Activated naive CD4-positive, alpha-beta T cell treated with anti-CD3 and anti-CD28 coated beads, Interleukin-2, amount 50 U/mL, for 24 hours (primary cell): ENCODE results near the gene ISYNA1.

Experiments
- H3K27ac Mint-ChIP-seq: one replicate; pipeline ENCODE4 v1.8.0; 2021; ENCODE audit warnings: mild to moderate bottlenecking, mixed read lengths
- H3K27me3 Mint-ChIP-seq: one replicate; pipeline ENCODE4 v1.8.0; 2021; ENCODE audit warnings: mixed read lengths
- H3K36me3 Mint-ChIP-seq: one replicate; pipeline ENCODE4 v1.8.0; 2021; ENCODE audit warnings: mixed read lengths
- H3K4me1 Mint-ChIP-seq: one replicate; pipeline ENCODE4 v1.8.0; 2021; ENCODE audit warnings: mixed read lengths
- H3K4me3 Mint-ChIP-seq: one replicate; pipeline ENCODE4 v1.8.0; 2021; ENCODE audit warnings: mild to moderate bottlenecking, mixed read lengths
- H3K9me3 Mint-ChIP-seq: one replicate; pipeline ENCODE4 v1.8.0; 2021; ENCODE audit warnings: mixed read lengths

ISYNA1 gene

GRCh38 chr19:18453269-18454024 lies 15.5 kb upstream of the ISYNA1 start:
- no peak overlapping the region for H3K4me3 Mint-ChIP-seq
- H3K36me3 Mint-ChIP-seq: peaks cover 4% of the 10 kb centered on the region
- H3K4me1 Mint-ChIP-seq: no peaks in the 10 kb centered on the region
- no peak overlapping the region for H3K27ac Mint-ChIP-seq
- H3K9me3 Mint-ChIP-seq: no peaks in the 10 kb centered on the region
- H3K27me3 Mint-ChIP-seq: no peaks in the 10 kb centered on the region

GRCh38 chr19:18452386-18452785 lies 14.5 kb upstream of the ISYNA1 start:
- H3K9me3 Mint-ChIP-seq: no peaks in the 10 kb centered on the region
- no peaks in the 10 kb centered on the region for H3K27me3 Mint-ChIP-seq
- no peak overlapping the region for H3K4me3 Mint-ChIP-seq
- no peak overlapping the region for H3K27ac Mint-ChIP-seq
- peaks cover 7% of the 10 kb centered on the region for H3K36me3 Mint-ChIP-seq
- no peaks in the 10 kb centered on the region for H3K4me1 Mint-ChIP-seq

- Mint-ChIP-seq H3K4me1 (no peaks in the 10 kb centered on the region), H3K27ac (no peak overlapping the region), H3K36me3 (peaks cover 7% of the 10 kb centered on the region), H3K27me3 (no peaks in the 10 kb centered on the region), H3K4me3 (no peak overlapping the region), H3K9me3 (no peaks in the 10 kb centered on the region)
Measured at GRCh38 chr19:18450931-18451836, 13.3 kb upstream of the ISYNA1 start.

- H3K27me3 Mint-ChIP-seq: no peaks in the 10 kb centered on the region
- peaks cover 7% of the 10 kb centered on the region for H3K36me3 Mint-ChIP-seq
- no peaks in the 10 kb centered on the region for H3K4me1 Mint-ChIP-seq
- H3K4me3 Mint-ChIP-seq: no peak overlapping the region
- H3K27ac Mint-ChIP-seq: no peak overlapping the region
- no peaks in the 10 kb centered on the region for H3K9me3 Mint-ChIP-seq
Measured at GRCh38 chr19:18450021-18450930, 12.3 kb upstream of the ISYNA1 start.

GRCh38 chr19:18449552-18449951 lies 11.6 kb upstream of the ISYNA1 start:
- no peaks in the 10 kb centered on the region for H3K4me1 Mint-ChIP-seq
- H3K4me3 Mint-ChIP-seq: no peak overlapping the region
- H3K9me3 Mint-ChIP-seq: no peaks in the 10 kb centered on the region
- peaks cover 7% of the 10 kb centered on the region for H3K36me3 Mint-ChIP-seq
- H3K27me3 Mint-ChIP-seq: no peaks in the 10 kb centered on the region
- no peak overlapping the region for H3K27ac Mint-ChIP-seq

GRCh38 chr19:18446811-18447359 lies 9.0 kb upstream of the ISYNA1 start:
- Mint-ChIP-seq H3K36me3 (peaks cover 14% of the 10 kb centered on the region), H3K27ac (no peak overlapping the region), H3K27me3 (no peaks in the 10 kb centered on the region), H3K4me3 (no peak overlapping the region), H3K9me3 (no peaks in the 10 kb centered on the region), H3K4me1 (peaks cover 13% of the 10 kb centered on the region)

GRCh38 chr19:18446145-18446810 lies 8.3 kb upstream of the ISYNA1 start:
- Mint-ChIP-seq H3K27ac (no peak overlapping the region), H3K27me3 (no peaks in the 10 kb centered on the region), H3K9me3 (no peaks in the 10 kb centered on the region), H3K4me1 (peaks cover 15% of the 10 kb centered on the region), H3K36me3 (peaks cover 14% of the 10 kb centered on the region), H3K4me3 (no peak overlapping the region)

GRCh38 chr19:18445262-18445948 lies 7.5 kb upstream of the ISYNA1 start:
- Mint-ChIP-seq H3K27me3 (no peaks in the 10 kb centered on the region), H3K9me3 (no peaks in the 10 kb centered on the region), H3K36me3 (peaks cover 12% of the 10 kb centered on the region), H3K27ac (no peak overlapping the region), H3K4me1 (peaks cover 20% of the 10 kb centered on the region), H3K4me3 (no peak overlapping the region)

- Mint-ChIP-seq H3K27me3 (no peaks in the 10 kb centered on the region), H3K27ac (no peak overlapping the region), H3K4me3 (no peak overlapping the region), H3K36me3 (peaks cover 12% of the 10 kb centered on the region), H3K4me1 (peaks cover 23% of the 10 kb centered on the region), H3K9me3 (no peaks in the 10 kb centered on the region)
Measured at GRCh38 chr19:18444513-18444912, 6.6 kb upstream of the ISYNA1 start.

GRCh38 chr19:18443831-18444230 lies 5.9 kb upstream of the ISYNA1 start:
- H3K4me3 Mint-ChIP-seq: no peak overlapping the region
- H3K4me1 Mint-ChIP-seq: peaks cover 23% of the 10 kb centered on the region
- no peaks in the 10 kb centered on the region for H3K27me3 Mint-ChIP-seq
- H3K27ac Mint-ChIP-seq: no peak overlapping the region
- peaks cover 11% of the 10 kb centered on the region for H3K36me3 Mint-ChIP-seq
- no peaks in the 10 kb centered on the region for H3K9me3 Mint-ChIP-seq

GRCh38 chr19:18443406-18443805 lies 5.5 kb upstream of the ISYNA1 start:
- peaks cover 9% of the 10 kb centered on the region for H3K36me3 Mint-ChIP-seq
- peak overlapping the region; percentile 51 for H3K27ac Mint-ChIP-seq
- H3K27me3 Mint-ChIP-seq: no peaks in the 10 kb centered on the region
- no peaks in the 10 kb centered on the region for H3K9me3 Mint-ChIP-seq
- peaks cover 23% of the 10 kb centered on the region for H3K4me1 Mint-ChIP-seq
- H3K4me3 Mint-ChIP-seq: no peak overlapping the region

- peaks cover 23% of the 10 kb centered on the region for H3K4me1 Mint-ChIP-seq
- no peaks in the 10 kb centered on the region for H3K27me3 Mint-ChIP-seq
- H3K27ac Mint-ChIP-seq: peak overlapping the region; percentile 88
- peaks cover 6% of the 10 kb centered on the region for H3K36me3 Mint-ChIP-seq
- H3K4me3 Mint-ChIP-seq: no peak overlapping the region
- H3K9me3 Mint-ChIP-seq: no peaks in the 10 kb centered on the region
Measured at GRCh38 chr19:18442941-18443340, 5.0 kb upstream of the ISYNA1 start.

GRCh38 chr19:18441804-18442788 lies 4.2 kb upstream of the ISYNA1 start:
- Mint-ChIP-seq H3K36me3 (peaks cover 6% of the 10 kb centered on the region), H3K4me1 (peaks cover 23% of the 10 kb centered on the region), H3K9me3 (no peaks in the 10 kb centered on the region), H3K27me3 (no peaks in the 10 kb centered on the region), H3K4me3 (peak overlapping the region; percentile 60), H3K27ac (peak overlapping the region; percentile 88)
